ENCODE results near the gene HTRA1. TPM values are rescaled to one million over a fixed set of nuclear protein-coding genes. Genes with fewer than 3 reads are reported as not detected.
A peak's percentile ranks its signal among the peaks of the same experiment; 100 is the strongest.

HTRA1 gene
- total RNA-seq, 1 experiment from 2014 or later = 0.70 TPM

DNA sequence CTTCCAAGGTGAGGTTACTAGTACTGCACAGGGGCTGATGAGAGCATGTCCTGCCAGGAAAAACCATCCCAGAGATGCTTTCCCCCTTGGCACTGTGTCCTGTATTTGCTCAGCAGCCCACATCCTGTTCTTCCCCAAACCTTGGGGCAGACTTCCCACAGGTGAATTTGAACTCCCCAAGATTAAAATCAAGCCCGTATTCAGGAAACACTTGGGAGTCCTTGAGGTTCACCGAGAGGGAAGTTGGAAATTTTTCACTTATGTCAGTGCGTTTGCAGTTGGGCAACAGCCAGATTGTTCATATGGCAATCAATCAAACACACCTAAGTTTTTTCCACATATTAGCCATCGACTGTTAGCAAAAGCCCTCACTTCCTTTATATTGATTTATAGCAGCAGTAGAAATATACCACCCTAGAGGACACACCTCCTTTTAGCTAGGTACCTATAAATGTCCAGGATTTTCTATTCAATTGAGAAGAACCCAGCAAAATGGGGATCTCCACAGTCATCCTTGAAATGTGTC lies 99.0 kb downstream of the HTRA1 start, which contains the start of gene DMBT1:
Gene DMBT1, plus strand, starts transcription at position 476 of the 526 bp plus-strand sequence. Its CDS starts 17 bp downstream, at position 493.
- H3K36me3 Mint-ChIP-seq (ENCODE audit: insufficient read depth, unreplicated experiment) = no peaks in the 10 kb centered on the region
- H3K36me3 ChIP-seq (ENCODE audit: control insufficient read depth, insufficient read depth, low read length) = no peaks in the 10 kb centered on the region
- no TSS peak for BruUV-seq (replicated peaks)
- ChIA-PET CTCF (no interaction called here), POLR2A (no interaction called here)
- intact Hi-C loops (cut with micrococcal nuclease; ENCODE audit: unreplicated experiment) = loop anchor here (10.0 kb wide), 1 partner anchor 96 kb away; the partner anchor contains the start of gene HTRA1
- peaks cover 20% of the 10 kb centered on the region for H3K4me1 ChIP-seq
- peaks cover 2% of the 10 kb centered on the region for H3K27me3 ChIP-seq (replicated peaks; ENCODE audit: control insufficient read depth, insufficient read depth, low read length)
- peaks cover 23% of the 10 kb centered on the region for H3K4me1 Mint-ChIP-seq (ENCODE audit: low read depth, unreplicated experiment)
- TF ChIP-seq, protein P1, sequence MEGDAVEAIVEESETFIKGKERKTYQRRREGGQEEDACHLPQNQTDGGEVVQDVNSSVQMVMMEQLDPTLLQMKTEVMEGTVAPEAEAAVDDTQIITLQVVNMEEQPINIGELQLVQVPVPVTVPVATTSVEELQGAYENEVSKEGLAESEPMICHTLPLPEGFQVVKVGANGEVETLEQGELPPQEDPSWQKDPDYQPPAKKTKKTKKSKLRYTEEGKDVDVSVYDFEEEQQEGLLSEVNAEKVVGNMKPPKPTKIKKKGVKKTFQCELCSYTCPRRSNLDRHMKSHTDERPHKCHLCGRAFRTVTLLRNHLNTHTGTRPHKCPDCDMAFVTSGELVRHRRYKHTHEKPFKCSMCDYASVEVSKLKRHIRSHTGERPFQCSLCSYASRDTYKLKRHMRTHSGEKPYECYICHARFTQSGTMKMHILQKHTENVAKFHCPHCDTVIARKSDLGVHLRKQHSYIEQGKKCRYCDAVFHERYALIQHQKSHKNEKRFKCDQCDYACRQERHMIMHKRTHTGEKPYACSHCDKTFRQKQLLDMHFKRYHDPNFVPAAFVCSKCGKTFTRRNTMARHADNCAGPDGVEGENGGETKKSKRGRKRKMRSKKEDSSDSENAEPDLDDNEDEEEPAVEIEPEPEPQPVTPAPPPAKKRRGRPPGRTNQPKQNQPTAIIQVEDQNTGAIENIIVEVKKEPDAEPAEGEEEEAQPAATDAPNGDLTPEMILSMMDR (IDR thresholded peaks at IDR 0.05; ENCODE audit: insufficient read depth in 1 of 2, low read depth in 1 of 2, low read length in 1 of 2, severe bottlenecking in 1 of 2, unreplicated experiment in 1 of 2) = no peak
- H3K4me3 Mint-ChIP-seq (ENCODE audit: unreplicated experiment) = peak within 1 kb of the TSS; percentile 1
- H3K9me3 ChIP-seq = no peaks in the 10 kb centered on the region
- no peaks in the 10 kb centered on the region for H3K9me3 Mint-ChIP-seq (ENCODE audit: unreplicated experiment)
- no peaks in the 10 kb centered on the region for H3K27me3 Mint-ChIP-seq (ENCODE audit: insufficient read depth, unreplicated experiment)
- no peak within 1 kb of the TSS for H3K4me3 ChIP-seq (ENCODE audit: low read depth, low read length)
- H3K27ac Mint-ChIP-seq (ENCODE audit: unreplicated experiment) = no peak within 1 kb of the TSS
- DNase-seq = no peak

DNA sequence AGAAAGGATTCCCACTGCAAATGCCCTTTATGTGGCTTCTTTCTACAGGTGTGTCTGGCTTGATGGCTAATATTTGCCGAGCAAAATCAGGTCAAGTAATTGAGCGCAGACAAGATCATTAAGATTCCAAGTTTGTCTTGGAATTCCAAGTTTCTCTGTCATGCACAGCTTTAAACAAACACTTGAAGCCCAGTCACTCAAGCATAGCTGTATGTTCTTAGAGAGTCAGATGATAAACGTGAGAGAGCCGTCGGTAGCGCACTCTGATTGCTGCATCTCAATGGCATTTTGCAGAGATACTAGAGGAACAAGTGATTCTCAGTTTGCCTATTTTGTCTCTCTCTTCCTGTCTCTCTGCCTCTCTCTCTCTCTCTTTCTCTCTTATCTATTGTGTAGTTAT lies 99.9 kb downstream of the HTRA1 start:
- BruUV-seq (replicated peaks) = no TSS peak
- peak overlapping the region; percentile 1 for H3K4me3 Mint-ChIP-seq (ENCODE audit: unreplicated experiment)
- ChIA-PET POLR2A (no interaction called here), CTCF (interaction anchor here (0.8 kb wide), 1 partner anchor 262 kb away, joined by 3 read pairs; no protein-coding TSS in a partner anchor)
- no peaks in the 10 kb centered on the region for H3K36me3 Mint-ChIP-seq (ENCODE audit: insufficient read depth, unreplicated experiment)
- H3K4me1 Mint-ChIP-seq (ENCODE audit: low read depth, unreplicated experiment) = peaks cover 23% of the 10 kb centered on the region
- intact Hi-C loops (cut with micrococcal nuclease; ENCODE audit: unreplicated experiment) = loop anchor here (10.0 kb wide), 1 partner anchor 96 kb away; the partner anchor contains the start of gene HTRA1
- Histone ChIP-seq H3K9me3 (no peaks in the 10 kb centered on the region), H3K4me3 (ENCODE audit: low read depth, low read length) (no peak overlapping the region), H3K36me3 (ENCODE audit: control insufficient read depth, insufficient read depth, low read length) (no peaks in the 10 kb centered on the region), H3K27me3 (replicated peaks; ENCODE audit: control insufficient read depth, insufficient read depth, low read length) (peaks cover 2% of the 10 kb centered on the region), H3K4me1 (peaks cover 20% of the 10 kb centered on the region)
- H3K27me3 Mint-ChIP-seq (ENCODE audit: insufficient read depth, unreplicated experiment) = no peaks in the 10 kb centered on the region
- H3K9me3 Mint-ChIP-seq (ENCODE audit: unreplicated experiment) = no peaks in the 10 kb centered on the region
- no peak overlapping the region for H3K27ac Mint-ChIP-seq (ENCODE audit: unreplicated experiment)
- TF ChIP-seq, protein P1 (IDR thresholded peaks at IDR 0.05; ENCODE audit: insufficient read depth in 1 of 2, low read depth in 1 of 2, low read length in 1 of 2, severe bottlenecking in 1 of 2, unreplicated experiment in 1 of 2) = no peak
- peak in 1 of 2 experiments; percentile 51 for DNase-seq

DNA sequence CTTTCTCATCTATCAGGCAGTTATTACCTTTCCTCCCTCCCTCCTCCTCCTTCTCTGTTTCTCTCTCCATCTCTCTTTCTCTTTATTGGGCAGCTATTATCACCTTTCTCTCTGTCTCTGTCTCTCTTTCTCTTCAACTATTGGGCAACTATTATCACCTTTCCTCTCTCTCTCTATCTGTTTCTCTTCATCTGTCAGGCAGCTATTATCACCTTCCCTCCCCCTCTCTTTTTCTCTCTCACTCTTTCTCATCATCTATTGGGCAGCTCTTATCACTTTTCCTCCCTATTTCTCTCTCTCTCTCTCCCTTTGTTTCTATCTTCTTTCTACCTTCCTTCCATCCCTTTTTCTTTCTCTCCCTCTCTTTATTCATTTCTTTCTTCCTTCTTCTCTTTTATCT lies 100.4 kb downstream of the HTRA1 start:
- TF ChIP-seq, protein P1 (IDR thresholded peaks at IDR 0.05; ENCODE audit: insufficient read depth in 1 of 2, low read depth in 1 of 2, low read length in 1 of 2, severe bottlenecking in 1 of 2, unreplicated experiment in 1 of 2) = no peak
- H3K4me3 Mint-ChIP-seq (ENCODE audit: unreplicated experiment) = peak overlapping the region; percentile 1
- DNase-seq = no peak
- no peaks in the 10 kb centered on the region for H3K9me3 ChIP-seq
- intact Hi-C loops (cut with micrococcal nuclease; ENCODE audit: unreplicated experiment) = loop anchor here (10.0 kb wide), 1 partner anchor 97 kb away; the partner anchor contains the start of gene HTRA1
- H3K9me3 Mint-ChIP-seq (ENCODE audit: unreplicated experiment) = no peaks in the 10 kb centered on the region
- H3K4me1 Mint-ChIP-seq (ENCODE audit: low read depth, unreplicated experiment) = peaks cover 23% of the 10 kb centered on the region
- peaks cover 20% of the 10 kb centered on the region for H3K4me1 ChIP-seq
- no peak overlapping the region for H3K4me3 ChIP-seq (ENCODE audit: low read depth, low read length)
- no peaks in the 10 kb centered on the region for H3K27me3 Mint-ChIP-seq (ENCODE audit: insufficient read depth, unreplicated experiment)
- H3K36me3 Mint-ChIP-seq (ENCODE audit: insufficient read depth, unreplicated experiment) = no peaks in the 10 kb centered on the region
- peaks cover 2% of the 10 kb centered on the region for H3K27me3 ChIP-seq (replicated peaks; ENCODE audit: control insufficient read depth, insufficient read depth, low read length)
- CTCF ChIA-PET = interaction anchor here (0.8 kb wide), 1 partner anchor 263 kb away, joined by 3 read pairs; no protein-coding TSS in a partner anchor
- POLR2A ChIA-PET = no interaction called here
- H3K36me3 ChIP-seq (ENCODE audit: control insufficient read depth, insufficient read depth, low read length) = no peaks in the 10 kb centered on the region
- BruUV-seq (replicated peaks) = no TSS peak
- no peak overlapping the region for H3K27ac Mint-ChIP-seq (ENCODE audit: unreplicated experiment)

Small RNA genes lying within 50 kb of the gene (microRNA-seq; reads per million reads assigned to microRNA genes)
- gene MIR3941 = 0.74 reads per million

Other genes starting within 250 kb of the HTRA1 start
- gene BTBD16, start 190.3 kb upstream of the HTRA1 start, total RNA-seq (2022) = not detected in 2 replicates
- 48.4 and 48.5 TPM in 2 replicates for gene PLEKHA1, start 86.8 kb upstream of the HTRA1 start, total RNA-seq (2022)
- gene ARMS2, start 6.9 kb upstream of the HTRA1 start, total RNA-seq (2022) = not detected in 2 replicates
- not detected in 2 replicates for gene DMBT1, start 99.2 kb downstream of the HTRA1 start, total RNA-seq (2022)
- gene C10orf120, start 238.3 kb downstream of the HTRA1 start, total RNA-seq (2022) = not detected in 2 replicates